Keratinocyte (primary cell): ENCODE measurements around the gene MFSD12. TPM values are rescaled to one million over a fixed set of nuclear protein-coding genes. Genes with fewer than 3 reads are reported as not detected.

Experiments
- DNase-seq: peaks from one replicate; pipeline ENCODE4 v3.0.0-alpha.2; 2011; ENCODE audit warnings: low read depth, missing footprints, low spot score
- FAIRE-seq: peaks from 2 replicates; lab custom pipeline; 2011; peaks lifted over from hg19 to GRCh38; lab: Jason Lieb, UNC
- H2AFZ ChIP-seq: 2 replicates; pipeline ENCODE4 v1.6.0; 2012; ENCODE audit warnings: low read length, control low read depth, inconsistent platforms; ENCODE audit not compliant: control insufficient read depth
- H3K27ac ChIP-seq: 2 replicates; pipeline ENCODE4 v1.5.1; 2011; ENCODE audit warnings: low read length; ENCODE audit not compliant: control insufficient read depth, insufficient read depth
- H3K27me3 ChIP-seq: 3 replicates; pipeline ENCODE4 v1.6.0; 2011; ENCODE audit warnings: low read length; ENCODE audit not compliant: control insufficient read depth, insufficient read depth; ENCODE audit errors: extremely low read depth
- H3K36me3 ChIP-seq, 2 experiments: 2 replicates in 1 of 2; 3 replicates in 1 of 2; pipeline ENCODE4 v1.5.1; 2011; ENCODE audit warnings: low read length in 2 of 2, mild to moderate bottlenecking in 1 of 2; ENCODE audit not compliant: control insufficient read depth in 2 of 2, insufficient read depth in 2 of 2; ENCODE audit errors: extremely low read depth in 1 of 2
- H3K4me1 ChIP-seq: 3 replicates; pipeline ENCODE4 v1.5.1; 2011; ENCODE audit warnings: low read length; ENCODE audit not compliant: control insufficient read depth, insufficient read depth; ENCODE audit errors: extremely low read depth
- H3K4me2 ChIP-seq: 3 replicates; pipeline ENCODE4 v1.6.0; 2011; ENCODE audit warnings: low read depth, low read length; ENCODE audit not compliant: control insufficient read depth, insufficient read depth; ENCODE audit errors: extremely low read depth
- H3K4me3 ChIP-seq, 3 experiments: fragments of 200-600 bp in 1 of 3; sonication (generic) in 1 of 3; 2 replicates in 2 of 3; 3 replicates in 1 of 3; pipeline ENCODE4 v1.5.1; 2011 to 2016; ENCODE audit warnings: low read length in 3 of 3, mild to moderate bottlenecking in 3 of 3, control low read depth in 2 of 3, inconsistent platforms in 1 of 3, low read depth in 1 of 3, mixed read lengths in 1 of 3, mixed run types in 1 of 3, moderate library complexity in 1 of 3; ENCODE audit not compliant: control insufficient read depth in 2 of 3, insufficient read depth in 2 of 3; ENCODE audit errors: extremely low read depth in 1 of 3
- H3K79me2 ChIP-seq: 2 replicates; pipeline ENCODE4 v1.6.0; 2012; ENCODE audit warnings: low read length; ENCODE audit not compliant: control insufficient read depth, insufficient read depth
- H3K9ac ChIP-seq: 3 replicates; pipeline ENCODE4 v1.6.0; 2011; ENCODE audit warnings: low read length; ENCODE audit not compliant: control insufficient read depth, insufficient read depth; ENCODE audit errors: extremely low read depth
- H3K9me1 ChIP-seq: 3 replicates; pipeline ENCODE4 v1.6.0; 2011; ENCODE audit warnings: low read length; ENCODE audit not compliant: control insufficient read depth, insufficient read depth; ENCODE audit errors: extremely low read depth
- H3K9me3 ChIP-seq: 2 replicates; pipeline ENCODE4 v1.5.1; 2012; ENCODE audit warnings: low read depth, low read length; ENCODE audit not compliant: control insufficient read depth
- H4K20me1 ChIP-seq: 3 replicates; pipeline ENCODE4 v1.6.0; 2011; ENCODE audit warnings: low read length; ENCODE audit not compliant: control insufficient read depth, insufficient read depth; ENCODE audit errors: extremely low read depth
- EZH2 ChIP-seq: IDR thresholded peaks from one replicate; pipeline ENCODE4 v1.6.1; 2012; ENCODE audit warnings: inconsistent platforms, mild to moderate bottlenecking, low read length, moderate library complexity
- dilution Hi-C: fragments of 300-500 bp; cut with MboI; formaldehyde crosslinking; loops from one replicate; pipeline ENCODE4 v1.7.0; 2020; ENCODE audit warnings: low sequenced_read_pairs; ENCODE audit not compliant: extremely low pct_ligation_motif_present
- polyA plus RNA-seq, 5 experiments: library from polyadenylated mRNA; depleted of rRNA in 3 of 5; stranded (reverse) in 3 of 5; stranded (forward) in 1 of 5; unstranded in 1 of 5; fragments of >200 nt; gene quantifications; 1 replicate in 1 of 5; 2 replicates in 3 of 5; 3 replicates in 1 of 5; pipeline versions ENCODE4 v1.2.1 to v1.2.3, GENCODE V29; 2011 to 2012; ENCODE audit warnings: missing spikeins in 2 of 5, low read depth in 1 of 5, low replicate concordance in 1 of 5
- TF ChIP-seq, protein P1 (sequence below), 3 experiments: IDR thresholded peaks in 1 of 3; conservative IDR thresholded peaks in 1 of 3; optimal IDR thresholded peaks in 1 of 3; 2 replicates in 2 of 3; 3 replicates in 1 of 3; pipeline versions ENCODE3 to v1.5.1; 2011; ENCODE audit warnings: low read length in 3 of 3, mild to moderate bottlenecking in 3 of 3, moderate library complexity in 2 of 3, control low read depth in 1 of 3, inconsistent platforms in 1 of 3; ENCODE audit not compliant: insufficient read depth in 2 of 3; ENCODE audit errors: extremely low read depth in 1 of 3

The MFSD12 gene
- polyA plus RNA-seq, 1 donor (not counting 4 experiments of a cell fraction or from before 2014, with no cell fraction given): 30.0 TPM

GRCh38 chr19:3513229-3514140 is 43.9 kb downstream of the MFSD12 start:
- H3K9me3 ChIP-seq: no peaks in the 10 kb centered on the region
- H3K9me1 ChIP-seq: peaks cover 11% of the 10 kb centered on the region
- H3K36me3 ChIP-seq: peaks cover 20 to 22% of the 10 kb centered on the region in 2 experiments
- no peak overlapping the region for H3K4me3 ChIP-seq
- peaks cover 44% of the 10 kb centered on the region for H4K20me1 ChIP-seq
- H3K27me3 ChIP-seq: no peaks in the 10 kb centered on the region
- peaks cover 15% of the 10 kb centered on the region for H3K4me1 ChIP-seq
- no peak overlapping the region for H3K27ac ChIP-seq
- FAIRE-seq: no peak
- DNase-seq: no peak
- H2AFZ ChIP-seq: no peak overlapping the region
- no peak for TF ChIP-seq EZH2
- TF ChIP-seq, protein P1, sequence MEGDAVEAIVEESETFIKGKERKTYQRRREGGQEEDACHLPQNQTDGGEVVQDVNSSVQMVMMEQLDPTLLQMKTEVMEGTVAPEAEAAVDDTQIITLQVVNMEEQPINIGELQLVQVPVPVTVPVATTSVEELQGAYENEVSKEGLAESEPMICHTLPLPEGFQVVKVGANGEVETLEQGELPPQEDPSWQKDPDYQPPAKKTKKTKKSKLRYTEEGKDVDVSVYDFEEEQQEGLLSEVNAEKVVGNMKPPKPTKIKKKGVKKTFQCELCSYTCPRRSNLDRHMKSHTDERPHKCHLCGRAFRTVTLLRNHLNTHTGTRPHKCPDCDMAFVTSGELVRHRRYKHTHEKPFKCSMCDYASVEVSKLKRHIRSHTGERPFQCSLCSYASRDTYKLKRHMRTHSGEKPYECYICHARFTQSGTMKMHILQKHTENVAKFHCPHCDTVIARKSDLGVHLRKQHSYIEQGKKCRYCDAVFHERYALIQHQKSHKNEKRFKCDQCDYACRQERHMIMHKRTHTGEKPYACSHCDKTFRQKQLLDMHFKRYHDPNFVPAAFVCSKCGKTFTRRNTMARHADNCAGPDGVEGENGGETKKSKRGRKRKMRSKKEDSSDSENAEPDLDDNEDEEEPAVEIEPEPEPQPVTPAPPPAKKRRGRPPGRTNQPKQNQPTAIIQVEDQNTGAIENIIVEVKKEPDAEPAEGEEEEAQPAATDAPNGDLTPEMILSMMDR (optimal IDR thresholded peaks at IDR 0.05 in 1 of 3, IDR thresholded peaks at IDR 0.05 in 1 of 3, conservative IDR thresholded peaks at IDR 0.05 in 1 of 3; ENCODE audit: extremely low read depth in 1 of 3, insufficient read depth in 2 of 3, low read length in 3 of 3): no peak
- no peak overlapping the region for H3K4me2 ChIP-seq
- dilution Hi-C loops: no loop called here
- H3K9ac ChIP-seq: no peak overlapping the region
- H3K79me2 ChIP-seq: peaks cover 92% of the 10 kb centered on the region

GRCh38 chr19:3512562-3513228 is 44.7 kb downstream of the MFSD12 start:
- no peak for DNase-seq
- no peaks in the 10 kb centered on the region for H3K27me3 ChIP-seq

More at GRCh38 chr19:3512562-3513228, 44.7 kb downstream of the MFSD12 start:
- TF ChIP-seq EZH2: no peak
- TF ChIP-seq, protein P1 (optimal IDR thresholded peaks at IDR 0.05 in 1 of 3, IDR thresholded peaks at IDR 0.05 in 1 of 3, conservative IDR thresholded peaks at IDR 0.05 in 1 of 3; ENCODE audit: extremely low read depth in 1 of 3, insufficient read depth in 2 of 3, low read length in 3 of 3): no peak
- H3K9ac ChIP-seq: no peak overlapping the region
- no peak overlapping the region for H3K27ac ChIP-seq
- no peak overlapping the region for H3K4me3 ChIP-seq
- peaks cover 11% of the 10 kb centered on the region for H3K9me1 ChIP-seq
- peaks cover 38% of the 10 kb centered on the region for H4K20me1 ChIP-seq
- no peaks in the 10 kb centered on the region for H3K9me3 ChIP-seq
- no peak overlapping the region for H2AFZ ChIP-seq
- dilution Hi-C loops: no loop called here
- H3K4me1 ChIP-seq: peaks cover 19% of the 10 kb centered on the region
- H3K4me2 ChIP-seq: no peak overlapping the region
- H3K36me3 ChIP-seq: peaks cover 20 to 22% of the 10 kb centered on the region in 2 experiments
- FAIRE-seq: no peak
- peaks cover 93% of the 10 kb centered on the region for H3K79me2 ChIP-seq
